Measurements from ENCODE around the gene LRRC59.

LRRC59 gene

GRCh38 chr17:50356418-50356817 lies 40.9 kb downstream of the LRRC59 start:
- Mint-ChIP-seq H3K36me3 (ENCODE audit: low read depth) (peaks cover 39% of the 10 kb centered on the region), H3K4me1 (no peaks in the 10 kb centered on the region)
- TF ChIP-seq CTCF (IDR thresholded peaks at IDR 0.05; ENCODE audit: unreplicated experiment in 3 of 3) = no peak

GRCh38 chr17:50355701-50356341 lies 41.5 kb downstream of the LRRC59 start:
- Mint-ChIP-seq H3K9me3 (no peaks in the 10 kb centered on the region), H3K36me3 (ENCODE audit: low read depth) (peaks cover 39% of the 10 kb centered on the region), H3K4me1 (no peaks in the 10 kb centered on the region), H3K27ac (no peak overlapping the region), H3K27me3 (ENCODE audit: low read depth) (no peaks in the 10 kb centered on the region), H3K4me3 (no peak overlapping the region)
- TF ChIP-seq CTCF (IDR thresholded peaks at IDR 0.05; ENCODE audit: unreplicated experiment in 3 of 3) = no peak

More at GRCh38 chr17:50356418-50356817, 40.9 kb downstream of the LRRC59 start:
- no peak overlapping the region for H3K4me3 Mint-ChIP-seq
- H3K9me3 Mint-ChIP-seq = no peaks in the 10 kb centered on the region
- no peaks in the 10 kb centered on the region for H3K27me3 Mint-ChIP-seq (ENCODE audit: low read depth)
- no peak overlapping the region for H3K27ac Mint-ChIP-seq

GRCh38 chr17:50355336-50355700 lies 42.0 kb downstream of the LRRC59 start:
- H3K4me1 Mint-ChIP-seq = no peaks in the 10 kb centered on the region
- no peaks in the 10 kb centered on the region for H3K9me3 Mint-ChIP-seq
- H3K4me3 Mint-ChIP-seq = no peak overlapping the region

GRCh38 chr17:50354776-50355175 lies 42.5 kb downstream of the LRRC59 start:
- Mint-ChIP-seq H3K27me3 (ENCODE audit: low read depth) (no peaks in the 10 kb centered on the region), H3K36me3 (ENCODE audit: low read depth) (peaks cover 39% of the 10 kb centered on the region), H3K4me3 (no peak overlapping the region), H3K27ac (no peak overlapping the region), H3K9me3 (no peaks in the 10 kb centered on the region), H3K4me1 (no peaks in the 10 kb centered on the region)
- TF ChIP-seq CTCF (IDR thresholded peaks at IDR 0.05; ENCODE audit: unreplicated experiment in 3 of 3) = no peak

More at GRCh38 chr17:50355336-50355700, 42.0 kb downstream of the LRRC59 start:
- TF ChIP-seq CTCF (IDR thresholded peaks at IDR 0.05; ENCODE audit: unreplicated experiment in 3 of 3) = no peak
- H3K27me3 Mint-ChIP-seq (ENCODE audit: low read depth) = no peaks in the 10 kb centered on the region
- H3K36me3 Mint-ChIP-seq (ENCODE audit: low read depth) = peaks cover 39% of the 10 kb centered on the region
- no peak overlapping the region for H3K27ac Mint-ChIP-seq

GRCh38 chr17:50354198-50354597 lies 43.1 kb downstream of the LRRC59 start:
- no peak overlapping the region for H3K27ac Mint-ChIP-seq
- H3K4me3 Mint-ChIP-seq = no peak overlapping the region

More at GRCh38 chr17:50354198-50354597, 43.1 kb downstream of the LRRC59 start:
- peaks cover 37% of the 10 kb centered on the region for H3K36me3 Mint-ChIP-seq (ENCODE audit: low read depth)
- H3K4me1 Mint-ChIP-seq = no peaks in the 10 kb centered on the region
- H3K9me3 Mint-ChIP-seq = no peaks in the 10 kb centered on the region
- H3K27me3 Mint-ChIP-seq (ENCODE audit: low read depth) = no peaks in the 10 kb centered on the region
- TF ChIP-seq CTCF (IDR thresholded peaks at IDR 0.05; ENCODE audit: unreplicated experiment in 3 of 3) = no peak

All from nephron (organoid).